Body of pancreas (tissue), 4 donors: ENCODE results near the gene ZNF324B.

ENCODE experiments used
- POLR2A ChIP-seq, 3 donors: fragments of 450-650 bp; IDR thresholded peaks; one replicate each; pipeline ENCODE4 v1.6.1; 2016; ENCODE audit warnings: antibody characterized with exemption in 3 of 3, mild to moderate bottlenecking in 2 of 3
- TF ChIP-seq, protein P1 (sequence below), 7 experiments: fragments of 450-650 bp in 4 of 7; fragments of 200-600 bp in 3 of 7; sonication (generic) in 3 of 7; IDR thresholded peaks; one replicate each; pipeline ENCODE4 v1.5.1; 2016 to 2019; ENCODE audit warnings: antibody characterized with exemption in 7 of 7

DNA sequence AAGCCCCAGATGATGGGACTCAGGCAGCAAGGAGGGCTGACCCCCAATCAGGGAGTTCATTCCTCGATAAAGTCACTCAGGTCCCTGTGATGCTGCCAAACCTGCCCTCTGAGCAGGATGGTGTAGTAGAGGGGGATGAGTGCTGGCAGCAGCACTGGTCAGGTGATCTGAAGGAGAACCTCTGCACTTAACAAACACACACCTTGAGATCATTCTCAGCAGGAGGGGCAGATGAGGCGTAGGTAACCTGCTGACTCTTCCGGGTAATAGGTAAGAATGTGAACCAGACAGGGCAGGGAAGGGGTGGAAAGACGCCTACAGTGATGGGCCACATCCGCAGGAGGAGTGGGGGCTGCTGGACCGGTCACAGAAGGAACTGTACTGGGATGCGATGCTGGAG is 27.9 kb downstream of the ZNF324B start:
- TF ChIP-seq, protein P1, sequence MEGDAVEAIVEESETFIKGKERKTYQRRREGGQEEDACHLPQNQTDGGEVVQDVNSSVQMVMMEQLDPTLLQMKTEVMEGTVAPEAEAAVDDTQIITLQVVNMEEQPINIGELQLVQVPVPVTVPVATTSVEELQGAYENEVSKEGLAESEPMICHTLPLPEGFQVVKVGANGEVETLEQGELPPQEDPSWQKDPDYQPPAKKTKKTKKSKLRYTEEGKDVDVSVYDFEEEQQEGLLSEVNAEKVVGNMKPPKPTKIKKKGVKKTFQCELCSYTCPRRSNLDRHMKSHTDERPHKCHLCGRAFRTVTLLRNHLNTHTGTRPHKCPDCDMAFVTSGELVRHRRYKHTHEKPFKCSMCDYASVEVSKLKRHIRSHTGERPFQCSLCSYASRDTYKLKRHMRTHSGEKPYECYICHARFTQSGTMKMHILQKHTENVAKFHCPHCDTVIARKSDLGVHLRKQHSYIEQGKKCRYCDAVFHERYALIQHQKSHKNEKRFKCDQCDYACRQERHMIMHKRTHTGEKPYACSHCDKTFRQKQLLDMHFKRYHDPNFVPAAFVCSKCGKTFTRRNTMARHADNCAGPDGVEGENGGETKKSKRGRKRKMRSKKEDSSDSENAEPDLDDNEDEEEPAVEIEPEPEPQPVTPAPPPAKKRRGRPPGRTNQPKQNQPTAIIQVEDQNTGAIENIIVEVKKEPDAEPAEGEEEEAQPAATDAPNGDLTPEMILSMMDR (IDR thresholded peaks at IDR 0.05) = no peak
- no peak for TF ChIP-seq POLR2A (IDR thresholded peaks at IDR 0.05)
